LNCAP (cell line): ENCODE measurements around the gene SOCS1.

Experiments
- TF ChIP-seq, protein P1 (sequence below): fragments of 450-650 bp; IDR thresholded peaks from 2 replicates; pipeline ENCODE4 v1.5.1; 2017; ENCODE audit warnings: mild to moderate bottlenecking

SOCS1 gene

DNA sequence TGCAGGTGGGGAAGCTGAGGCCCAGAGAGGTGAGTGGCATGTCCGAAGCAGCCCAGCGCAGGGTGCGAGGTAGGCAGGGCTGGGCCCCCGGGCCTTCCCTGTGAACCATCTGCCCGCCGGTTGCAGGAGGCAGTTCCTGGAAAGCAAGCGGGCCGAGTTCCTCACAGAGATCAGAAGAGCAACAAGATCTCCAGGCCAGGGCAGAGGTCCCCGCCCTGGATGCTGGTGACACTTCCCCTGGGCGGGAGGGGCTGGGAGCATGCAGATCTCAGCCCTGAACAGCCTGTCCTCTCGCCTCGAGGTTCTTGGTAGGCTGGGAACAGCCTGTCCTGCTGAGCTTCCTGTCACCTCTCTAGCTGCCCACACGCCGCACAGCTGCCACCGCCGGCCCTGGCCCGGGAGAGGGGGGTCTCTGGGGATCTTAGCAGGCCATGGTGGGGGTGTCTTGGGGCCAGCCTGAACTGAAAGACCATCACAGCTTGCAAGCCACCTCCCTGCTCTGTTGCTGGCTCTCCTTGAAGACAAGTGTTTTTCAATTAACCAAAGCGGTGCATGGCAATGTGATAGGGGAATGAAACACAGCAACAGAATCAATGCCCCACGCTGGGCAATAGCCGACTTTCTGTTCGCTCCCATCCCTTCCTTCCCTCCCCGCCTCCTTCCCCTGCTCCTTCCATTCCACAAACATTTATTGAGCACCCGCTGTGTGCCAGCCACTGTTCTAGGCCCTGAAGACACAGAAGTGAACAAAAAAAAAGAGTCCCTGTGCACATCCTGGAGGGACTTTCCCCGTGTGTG, 31.7 kb downstream of the SOCS1 start:
- TF ChIP-seq, protein P1, sequence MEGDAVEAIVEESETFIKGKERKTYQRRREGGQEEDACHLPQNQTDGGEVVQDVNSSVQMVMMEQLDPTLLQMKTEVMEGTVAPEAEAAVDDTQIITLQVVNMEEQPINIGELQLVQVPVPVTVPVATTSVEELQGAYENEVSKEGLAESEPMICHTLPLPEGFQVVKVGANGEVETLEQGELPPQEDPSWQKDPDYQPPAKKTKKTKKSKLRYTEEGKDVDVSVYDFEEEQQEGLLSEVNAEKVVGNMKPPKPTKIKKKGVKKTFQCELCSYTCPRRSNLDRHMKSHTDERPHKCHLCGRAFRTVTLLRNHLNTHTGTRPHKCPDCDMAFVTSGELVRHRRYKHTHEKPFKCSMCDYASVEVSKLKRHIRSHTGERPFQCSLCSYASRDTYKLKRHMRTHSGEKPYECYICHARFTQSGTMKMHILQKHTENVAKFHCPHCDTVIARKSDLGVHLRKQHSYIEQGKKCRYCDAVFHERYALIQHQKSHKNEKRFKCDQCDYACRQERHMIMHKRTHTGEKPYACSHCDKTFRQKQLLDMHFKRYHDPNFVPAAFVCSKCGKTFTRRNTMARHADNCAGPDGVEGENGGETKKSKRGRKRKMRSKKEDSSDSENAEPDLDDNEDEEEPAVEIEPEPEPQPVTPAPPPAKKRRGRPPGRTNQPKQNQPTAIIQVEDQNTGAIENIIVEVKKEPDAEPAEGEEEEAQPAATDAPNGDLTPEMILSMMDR: no peak

DNA sequence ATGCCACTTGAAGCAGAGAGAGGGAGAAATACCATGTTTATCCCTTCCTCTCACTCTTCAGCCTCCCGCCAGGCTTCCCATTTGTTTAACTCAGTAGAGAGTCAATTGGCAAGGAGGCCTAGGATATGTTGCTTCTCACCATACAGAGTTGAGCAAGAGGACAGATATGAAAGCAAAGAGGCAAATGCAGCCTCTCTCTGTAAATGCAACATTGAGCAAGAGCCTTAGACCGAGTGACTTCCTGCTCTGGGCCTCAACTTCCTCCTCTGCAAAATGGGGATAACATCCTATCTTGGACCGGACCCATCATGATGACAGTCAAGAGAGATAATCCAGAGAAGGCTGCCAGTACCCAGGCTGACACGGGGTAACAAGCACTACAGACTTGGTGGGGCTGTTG, 36.8 kb downstream of the SOCS1 start:
- TF ChIP-seq, protein P1: no peak

DNA sequence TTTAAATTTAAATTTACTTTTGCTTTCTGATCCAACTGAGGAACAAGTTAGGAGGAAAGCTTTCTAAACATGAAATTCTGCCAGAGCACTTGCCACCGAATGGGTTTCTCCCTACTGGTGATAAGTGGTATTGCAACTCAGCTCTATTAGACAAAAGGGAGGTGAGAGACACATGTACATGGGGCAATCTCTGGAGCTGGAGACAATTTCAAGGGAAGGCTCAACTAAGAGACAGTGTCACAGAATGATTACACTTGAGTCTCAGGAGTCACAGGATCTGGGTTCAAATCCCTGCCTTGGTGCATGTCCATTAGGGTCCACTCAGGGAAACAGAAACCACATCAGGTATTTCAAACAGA, 37.4 kb downstream of the SOCS1 start:
- TF ChIP-seq, protein P1: peak; percentile 45

DNA sequence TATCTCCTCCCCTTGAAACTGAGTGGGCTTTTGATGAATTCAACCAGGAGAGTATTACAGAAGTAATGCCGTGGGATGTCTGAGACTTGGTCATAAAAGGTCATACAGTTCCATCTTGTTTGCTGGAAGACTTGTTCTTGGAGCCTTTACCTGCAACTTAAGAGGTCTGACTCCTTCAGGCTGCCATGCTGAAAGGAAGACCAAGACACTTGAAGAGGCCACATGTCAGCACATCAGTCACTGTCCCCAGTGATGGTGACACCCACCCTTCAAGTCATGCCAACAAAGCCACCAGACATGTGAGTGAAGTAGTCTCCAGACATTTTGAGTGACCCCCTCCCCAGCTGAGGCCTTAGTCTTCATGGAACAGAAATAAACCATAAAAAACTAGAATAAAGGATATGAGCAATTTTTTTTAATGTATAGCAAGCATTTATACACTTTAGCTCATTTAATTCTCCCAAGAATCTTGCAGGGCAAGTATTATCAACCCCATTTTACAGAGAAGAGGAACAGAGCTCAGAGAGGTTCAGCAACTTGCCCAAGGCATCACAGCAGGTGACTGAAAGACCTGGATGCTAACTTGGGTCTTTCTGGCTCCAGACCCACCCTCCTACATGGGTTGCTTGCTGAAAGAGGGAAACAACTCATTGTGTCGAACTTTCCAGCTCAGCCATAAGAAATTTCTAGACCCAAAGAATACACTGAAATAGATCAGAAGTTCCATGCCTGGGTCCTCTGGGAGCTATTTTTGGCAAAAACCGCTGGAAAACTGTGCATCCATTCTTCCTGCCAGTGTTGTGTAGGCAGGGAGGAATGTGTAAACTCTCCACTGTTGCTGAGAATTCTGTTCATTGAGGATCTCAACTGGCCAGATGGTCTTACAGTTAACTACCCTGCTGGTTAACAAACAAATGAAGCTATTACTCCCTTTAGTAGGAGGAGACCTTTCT, 38.1 kb downstream of the SOCS1 start:
- TF ChIP-seq, protein P1: no peak

DNA sequence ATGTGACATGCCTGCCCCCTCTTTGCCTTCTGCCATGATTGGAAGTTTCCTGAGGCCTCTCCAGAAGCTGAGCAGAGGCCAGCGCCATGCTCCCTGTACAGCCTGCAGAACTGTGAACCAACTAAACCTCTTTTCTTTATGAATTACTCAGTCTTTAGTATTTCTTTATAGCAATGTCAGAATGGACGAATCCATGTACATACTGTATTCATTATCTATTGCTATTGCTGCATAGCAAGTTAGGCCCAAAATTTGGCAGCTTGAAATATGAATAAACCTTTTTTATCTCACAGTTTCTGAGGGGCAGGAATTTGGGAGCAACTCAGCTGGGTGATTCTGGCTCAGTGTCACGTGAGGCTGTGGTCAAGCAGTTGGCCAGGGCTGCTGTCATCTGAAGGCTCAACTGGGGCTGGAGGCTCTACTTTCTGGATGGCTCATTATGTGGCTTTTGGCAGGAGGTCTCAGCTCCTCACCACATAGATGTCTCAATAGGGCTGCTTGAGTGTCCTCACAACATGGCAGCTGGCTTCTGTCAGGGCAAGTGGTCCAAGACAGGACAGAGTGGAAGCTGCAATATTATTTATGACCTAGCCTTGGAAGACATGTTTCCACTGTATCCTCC, 40.0 kb downstream of the SOCS1 start:
- TF ChIP-seq, protein P1: no peak

DNA sequence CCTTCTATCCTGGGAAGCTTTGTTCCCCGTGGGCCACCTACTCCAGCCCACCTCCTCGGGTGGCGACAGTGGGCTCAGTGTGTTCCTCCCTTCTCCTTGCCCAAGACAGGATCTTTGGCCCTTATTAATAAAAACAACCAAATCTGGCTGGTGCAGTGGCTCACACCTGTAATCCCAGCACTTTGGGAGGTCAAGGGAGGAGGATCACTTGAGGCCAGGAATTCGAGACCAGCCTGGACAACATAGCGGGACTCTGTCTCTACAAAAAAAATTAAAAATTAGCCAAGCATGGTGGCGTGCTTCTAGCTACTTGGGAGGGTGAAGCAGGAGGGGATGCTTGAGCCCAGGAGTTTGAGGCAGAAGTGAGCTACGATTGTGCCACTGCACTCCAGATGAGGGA, 42.2 kb downstream of the SOCS1 start:
- TF ChIP-seq, protein P1: no peak

DNA sequence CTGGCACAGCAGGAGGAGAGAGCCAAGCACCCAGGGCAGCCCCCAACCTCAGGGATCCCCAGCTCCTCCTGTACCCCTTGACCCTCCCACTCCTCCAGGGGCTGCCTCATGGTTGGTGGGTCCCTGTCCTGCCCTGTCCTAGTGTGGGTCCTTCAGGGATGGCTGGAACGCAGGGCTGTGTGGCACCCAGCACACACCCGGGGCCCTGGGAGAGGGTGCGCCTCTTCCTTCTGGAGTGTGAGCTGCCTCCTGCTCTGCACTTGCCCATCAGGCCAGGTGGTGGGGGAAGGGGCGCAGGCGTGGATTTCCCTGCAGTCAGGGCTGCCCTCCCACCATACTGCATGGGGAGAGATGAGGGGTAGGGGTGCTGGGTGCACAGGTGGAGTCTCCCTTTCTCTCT, 42.6 kb downstream of the SOCS1 start:
- TF ChIP-seq, protein P1: no peak
